Stimulated activated CD8-positive, alpha-beta memory T cell treated with anti-CD3 and anti-CD28 coated beads, Interleukin-12 subunit alpha, Interleukin-12 subunit beta, amount 100 ng/mL, for 24 hours (primary cell): ENCODE measurements around the gene FBF1.
"Not testable (repeated sequence)": the region's sequence is repeated elsewhere in the genome, so short reads cannot be mapped to it uniquely, and the experiment has no call there.

ENCODE experiments used
- DNase-seq: peaks from one replicate; pipeline ENCODE4 v3.0.0-alpha.2; 2020; ENCODE audit errors: extremely low read depth

Gene FBF1, protein sequence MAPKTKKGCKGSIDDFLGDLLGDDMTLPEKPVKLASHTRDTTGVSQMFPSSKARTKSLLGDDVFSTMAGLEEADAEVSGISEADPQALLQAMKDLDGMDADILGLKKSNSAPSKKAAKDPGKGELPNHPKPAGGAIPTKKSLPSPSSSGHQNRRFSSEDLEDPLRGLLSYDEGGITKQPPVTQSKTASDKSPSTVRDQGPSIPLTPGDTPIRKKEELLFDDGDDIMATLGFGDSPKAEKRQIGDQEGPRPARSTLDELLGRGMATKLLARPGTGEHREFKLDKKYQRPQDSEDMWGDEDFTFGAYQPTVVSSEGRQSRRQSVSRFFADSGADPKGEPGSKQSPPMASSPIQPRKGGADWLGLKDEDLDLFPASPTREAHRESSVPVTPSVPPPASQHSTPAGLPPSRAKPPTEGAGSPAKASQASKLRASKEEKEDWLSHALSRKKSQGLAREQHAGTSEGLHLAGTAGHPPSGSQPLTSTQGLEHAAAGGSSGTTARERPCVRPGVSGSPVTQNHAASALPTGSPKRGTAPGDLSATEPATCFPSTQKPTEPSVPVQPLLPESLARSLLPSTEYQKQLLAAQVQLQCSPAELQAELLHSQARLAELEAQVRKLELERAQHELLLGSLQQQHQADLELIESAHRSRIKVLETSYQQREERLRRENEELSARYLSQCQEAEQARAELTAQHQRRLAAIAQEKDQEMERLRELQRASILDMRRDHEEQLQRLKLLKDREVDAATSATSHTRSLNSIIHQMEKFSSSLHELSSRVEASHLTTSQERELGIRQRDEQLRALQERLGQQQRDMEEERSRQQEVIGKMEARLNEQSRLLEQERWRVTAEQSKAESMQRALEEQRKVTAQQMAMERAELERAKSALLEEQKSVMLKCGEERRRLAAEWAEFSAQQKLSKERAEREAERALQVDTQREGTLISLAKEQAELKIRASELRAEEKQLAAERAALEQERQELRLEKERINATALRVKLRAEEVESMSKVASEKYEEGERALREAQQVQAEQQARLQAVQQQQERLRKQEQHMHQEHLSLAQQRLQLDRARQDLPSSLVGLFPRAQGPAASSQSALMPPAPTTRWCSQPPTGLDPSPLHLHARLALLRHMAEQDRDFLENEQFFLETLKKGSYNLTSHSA

DNA sequence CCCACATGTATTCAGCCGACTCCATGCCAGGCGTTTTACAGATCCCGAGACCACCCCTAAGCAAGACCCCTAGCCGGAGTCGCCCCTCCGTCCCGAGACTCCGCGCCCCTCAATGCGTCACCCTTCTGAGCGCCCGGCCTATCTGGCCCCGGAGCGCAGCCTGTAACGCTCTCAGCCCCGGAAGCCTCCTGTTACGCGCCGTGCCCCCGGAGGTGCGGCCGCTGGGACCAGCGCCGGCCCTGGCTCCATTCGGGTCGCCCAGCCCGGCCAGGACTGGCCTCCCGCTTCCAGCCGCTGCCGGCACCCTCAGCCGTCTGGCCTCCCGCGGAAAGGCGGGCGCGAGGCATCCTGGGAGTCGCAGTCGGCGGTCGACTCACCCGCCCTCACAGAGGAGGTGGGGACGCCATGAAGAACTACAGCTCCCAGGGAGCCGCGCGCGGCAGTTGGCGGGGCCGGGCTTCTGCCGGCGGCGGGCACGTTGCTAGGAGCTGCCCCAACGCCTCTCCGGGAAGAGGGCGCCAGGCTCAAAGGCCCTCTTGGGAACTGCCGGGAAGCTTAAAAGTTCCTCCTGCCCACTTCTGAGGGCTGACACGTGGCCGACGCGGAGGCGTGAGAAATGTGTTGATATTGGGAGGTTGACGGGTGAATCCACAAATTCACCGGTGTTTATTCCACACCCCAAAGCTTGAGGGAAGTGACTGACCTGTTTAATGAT is at the start of gene FBF1:
Gene FBF1, minus strand, starts transcription at position 316 of the 715 bp plus-strand sequence. CDS start 2,893 bp downstream, outside the sequence.
- peak; percentile 82 for DNase-seq

- no peak for DNase-seq
Observed at GRCh38 chr17:75987041-75987440, 46.2 kb upstream of the FBF1 start.

GRCh38 chr17:75985986-75986385 is 45.1 kb upstream of the FBF1 start:
- no peak for DNase-seq

GRCh38 chr17:75983501-75984181 is 42.8 kb upstream of the FBF1 start:
- no peak for DNase-seq

GRCh38 chr17:75981019-75981615 is 40.3 kb upstream of the FBF1 start:
- DNase-seq, result no peak

DNA sequence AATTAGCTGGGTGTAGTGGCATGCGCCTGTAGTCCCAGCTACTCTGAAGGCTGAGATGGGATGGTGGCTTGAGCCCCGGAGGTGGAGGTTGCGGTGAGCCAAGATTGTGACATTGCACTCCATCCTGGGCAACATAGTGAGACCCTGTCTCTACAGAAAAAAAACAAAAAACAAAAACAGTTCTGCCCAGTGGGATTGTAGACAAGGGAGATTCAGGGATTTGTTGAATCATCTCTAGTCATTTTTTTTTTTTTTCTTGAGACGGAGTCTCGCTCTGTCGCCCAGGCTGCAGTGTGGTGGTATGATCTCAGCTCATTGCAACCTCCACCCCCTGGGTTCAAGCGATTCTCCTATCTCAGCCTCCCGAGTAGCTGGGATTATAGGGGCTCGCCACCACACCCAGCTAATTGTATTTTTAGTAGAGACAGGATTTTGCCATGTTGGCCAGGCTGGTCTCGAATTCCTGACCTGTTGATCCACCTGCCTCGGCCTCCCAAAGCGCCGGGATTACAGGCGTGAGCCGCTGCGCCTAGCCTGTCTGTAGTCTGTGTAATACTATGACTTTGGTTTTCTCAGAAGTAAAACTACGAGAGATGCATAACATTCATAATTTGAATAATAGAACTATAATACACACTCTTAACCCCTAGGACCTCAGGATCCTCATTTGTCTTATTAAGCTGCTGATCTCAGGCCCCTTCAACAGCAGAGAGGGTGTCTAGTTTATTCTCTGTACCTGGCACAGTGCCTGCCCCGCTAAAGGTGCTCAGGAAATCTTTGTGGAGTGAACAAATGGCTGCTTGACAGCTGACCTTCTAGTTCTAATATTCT is 39.6 kb upstream of the FBF1 start:
- no peak for DNase-seq

DNA sequence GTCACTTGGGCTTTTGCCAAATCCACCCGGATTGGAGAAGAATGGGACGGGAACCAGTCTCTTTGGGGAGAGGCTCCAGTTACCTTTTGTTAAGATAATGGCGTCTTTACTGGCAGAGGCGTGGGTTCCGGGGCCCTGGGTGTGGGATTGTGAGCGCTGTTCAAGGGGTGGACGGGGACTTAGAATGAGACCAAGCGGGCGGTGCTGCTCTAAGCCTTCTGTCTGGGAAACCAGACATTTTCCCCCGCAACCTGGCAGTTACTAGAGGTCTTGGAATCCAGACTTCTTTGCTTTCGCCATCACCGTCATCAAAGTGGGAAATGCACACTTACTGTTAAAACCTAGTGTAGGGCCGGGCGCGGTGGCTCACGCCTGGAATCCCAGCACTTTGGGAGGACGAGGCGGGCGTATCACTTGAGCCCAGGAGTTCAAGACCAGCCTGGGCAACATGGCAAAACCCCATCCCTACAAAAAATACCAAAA is 38.9 kb upstream of the FBF1 start:
- no peak for DNase-seq

DNA sequence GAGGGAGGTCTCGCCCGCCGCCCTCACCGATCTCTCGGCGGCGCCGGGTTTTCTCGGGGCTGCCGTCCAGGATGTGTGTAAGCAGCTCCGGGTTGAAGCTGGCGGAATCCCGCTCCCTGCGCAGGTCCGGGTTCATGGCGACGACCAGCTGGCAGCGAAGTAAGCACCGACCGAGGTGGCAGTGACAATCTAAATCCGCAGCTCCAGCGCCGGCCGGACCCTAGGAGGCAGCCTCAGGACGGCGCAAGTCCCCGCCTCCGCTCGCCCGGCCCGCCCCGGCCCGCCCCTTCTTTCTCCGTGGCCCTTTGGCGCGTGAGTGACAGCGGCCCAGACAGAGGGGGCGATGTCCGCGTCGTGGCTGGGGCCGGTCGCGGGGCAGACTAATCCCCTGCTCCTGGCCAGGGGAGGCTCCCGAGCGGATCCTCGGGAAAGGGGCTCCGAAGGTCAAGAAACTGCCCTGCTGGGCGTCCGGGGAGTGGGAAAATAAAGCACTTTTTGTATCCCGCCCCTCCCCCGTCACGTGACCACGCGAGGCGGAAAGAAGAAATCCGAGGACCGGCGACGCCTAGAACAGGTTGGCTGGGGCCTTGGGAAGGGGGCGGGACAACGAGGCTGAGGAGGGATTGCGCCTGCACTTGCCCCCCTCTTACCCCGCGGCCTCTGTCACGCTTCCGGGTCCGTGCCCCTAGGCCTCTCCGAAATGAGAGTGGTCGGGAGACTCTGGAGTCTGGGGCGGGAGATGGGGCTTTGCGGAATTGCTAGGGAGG is 38.3 kb upstream of the FBF1 start, which contains the start of the genes ACOX1 and TEN1:
Gene ACOX1, minus strand, starts transcription at position 229 of the 767 bp plus-strand sequence. Its CDS starts 93 bp downstream, at position 136.
Gene TEN1, plus strand, starts transcription at position 303 of the 767 bp plus-strand sequence. CDS start 6,953 bp downstream, outside the sequence.
- DNase-seq, result peak; percentile 94

DNA sequence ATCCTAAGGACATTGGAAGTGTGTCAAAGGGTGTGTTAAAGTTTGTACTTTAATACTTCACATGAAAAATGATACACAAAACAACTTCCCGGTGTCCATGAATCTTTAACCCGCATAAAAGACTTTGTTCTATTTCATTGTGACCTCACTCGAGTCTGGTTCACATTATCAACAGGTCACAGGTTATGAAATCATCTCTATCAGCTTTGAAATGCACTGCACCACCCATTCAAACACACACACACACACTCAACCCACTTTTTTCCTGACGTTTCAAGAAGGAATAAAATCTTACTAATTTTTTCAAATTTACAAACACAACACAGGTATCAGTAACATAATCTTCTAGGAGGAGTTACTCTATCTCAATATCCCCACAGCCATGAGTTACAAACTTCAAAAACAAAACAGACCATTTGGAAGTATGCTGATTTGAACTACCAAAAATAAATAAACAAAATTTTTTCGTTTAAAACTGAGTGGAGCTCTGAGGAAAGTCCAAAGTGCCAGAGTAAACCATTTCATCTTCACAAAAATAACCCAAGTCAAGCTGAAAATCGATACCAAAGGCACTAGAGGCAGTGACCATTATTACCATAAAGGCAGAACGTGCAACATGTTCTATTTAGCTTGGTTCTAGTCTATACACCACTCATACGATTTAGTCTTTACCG is 35.5 kb upstream of the FBF1 start:
- DNase-seq, result no peak

DNA sequence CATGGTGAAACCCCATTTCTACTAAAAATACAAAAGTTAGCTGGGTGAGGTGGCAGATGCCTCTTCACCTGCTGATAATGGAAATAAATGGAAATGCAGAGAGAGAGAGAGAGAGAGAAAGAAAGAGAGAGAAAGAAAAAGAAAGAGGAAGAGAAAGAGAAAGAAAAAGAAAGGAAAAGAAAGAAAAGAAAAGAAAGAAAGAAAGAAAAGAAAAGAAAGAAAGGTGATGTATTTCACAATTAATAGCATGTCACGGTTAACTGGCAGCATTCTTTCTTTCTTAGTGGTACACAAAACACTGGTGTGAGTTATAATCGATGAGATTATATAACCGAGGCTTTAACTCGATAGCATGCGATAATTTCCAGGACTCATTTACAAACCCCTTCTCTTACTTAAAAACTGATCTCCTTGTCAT is 34.9 kb upstream of the FBF1 start:
- DNase-seq, result no peak

- not testable (repeated sequence) for DNase-seq
Observed at GRCh38 chr17:75975187-75975586, 34.3 kb upstream of the FBF1 start.

DNA sequence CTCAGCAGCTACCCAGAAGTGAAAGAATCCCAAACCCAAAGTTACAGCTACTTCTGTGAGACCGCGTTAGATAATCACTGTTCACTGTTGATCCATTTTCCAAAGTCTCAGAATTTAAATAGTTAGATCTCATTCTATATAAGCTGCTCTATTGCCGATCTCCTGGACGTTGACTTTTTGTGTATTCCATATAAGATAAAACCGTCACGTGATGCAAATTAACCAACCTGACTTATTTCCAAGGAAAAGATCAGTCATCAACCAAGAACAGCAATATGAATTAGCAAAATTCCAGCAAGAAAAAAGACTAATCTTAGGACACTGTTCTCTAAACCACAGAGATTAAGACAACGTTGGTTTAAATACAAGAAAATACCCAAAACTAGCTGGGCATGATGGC is 29.8 kb upstream of the FBF1 start:
- no peak for DNase-seq

DNA sequence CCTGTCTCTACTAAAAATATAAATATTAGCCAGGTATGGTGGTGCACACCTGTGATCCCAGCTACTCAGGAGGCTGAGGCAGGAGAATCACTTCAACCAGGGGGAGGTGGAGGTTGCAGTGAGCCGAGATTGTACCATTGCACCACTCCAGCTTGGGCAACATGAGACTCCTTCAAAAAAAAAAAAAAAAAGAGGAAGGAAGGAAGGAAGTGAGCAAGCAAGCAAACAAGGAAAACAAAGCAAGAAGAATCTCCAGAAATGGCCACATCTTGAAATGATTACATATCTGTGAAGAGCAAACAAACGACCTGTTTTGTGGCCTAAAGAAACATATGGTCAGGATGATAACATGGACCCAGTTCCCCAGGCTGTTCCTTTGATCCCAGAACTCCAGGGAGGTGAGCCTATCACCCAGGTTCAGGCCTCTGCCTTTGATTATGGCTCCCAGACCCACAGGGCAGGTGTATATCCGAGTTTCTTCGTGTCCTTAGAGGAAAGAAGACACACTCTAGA is 29.2 kb upstream of the FBF1 start:
- no peak for DNase-seq

- not testable (repeated sequence) for DNase-seq
Observed at GRCh38 chr17:75969044-75969443, 28.2 kb upstream of the FBF1 start.

DNA sequence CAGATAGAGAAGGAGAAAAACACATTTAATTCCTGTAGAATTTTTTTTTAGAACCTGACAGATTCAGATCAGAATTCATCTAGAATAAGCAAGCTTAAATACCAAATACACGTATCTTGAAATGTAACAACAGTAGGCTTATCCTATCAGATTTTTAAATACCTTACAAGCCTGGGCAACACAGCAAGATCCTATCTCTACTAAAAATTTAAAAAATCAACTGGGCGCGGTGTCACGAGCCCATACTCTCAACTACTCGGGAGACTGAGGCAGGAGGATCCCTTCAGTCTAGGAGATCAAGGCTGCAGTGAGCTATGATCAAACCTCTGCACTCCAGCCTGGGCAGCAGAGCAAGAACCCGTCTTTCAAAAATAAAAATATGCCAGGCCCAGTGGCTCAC is 24.6 kb upstream of the FBF1 start:
- no peak for DNase-seq

- DNase-seq, result no peak
Observed at GRCh38 chr17:75959839-75960511, 19.1 kb upstream of the FBF1 start.
